Central memory CD8-positive, alpha-beta T cell (primary cell): Measurements from ENCODE around the gene FKBP8.

Experiments used
- ATAC-seq: fragments of 150-1000 bp; cut with Tn5 transposase; replicated peaks from 2 replicates; pipeline ENCODE4 v1.10.0; 2022; ENCODE audit warnings: mild to moderate bottlenecking, moderate FRiP score, moderate number of reproducible peaks; ENCODE audit not compliant: poor library complexity, severe bottlenecking; ENCODE audit errors: extremely low read depth
- DNase-seq, 2 donors: peaks; one replicate each; pipeline ENCODE4 v3.0.0; 2021; ENCODE audit warnings: low spot score in 2 of 2
- H3K27ac Mint-ChIP-seq: one replicate; pipeline ENCODE4 v1.8.0; 2022; ENCODE audit warnings: low read depth, mild to moderate bottlenecking, moderate library complexity, mixed read lengths
- H3K27me3 Mint-ChIP-seq: one replicate; pipeline ENCODE4 v1.8.0; 2022; ENCODE audit warnings: mixed read lengths
- H3K36me3 Mint-ChIP-seq: one replicate; pipeline ENCODE4 v1.8.0; 2022; ENCODE audit warnings: mild to moderate bottlenecking, moderate library complexity, mixed read lengths; ENCODE audit not compliant: insufficient read depth
- H3K4me1 Mint-ChIP-seq: one replicate; pipeline ENCODE4 v1.8.0; 2022; ENCODE audit warnings: mixed read lengths
- H3K4me3 Mint-ChIP-seq: one replicate; pipeline ENCODE4 v1.8.0; 2022; ENCODE audit warnings: mild to moderate bottlenecking, moderate library complexity, mixed read lengths
- H3K9me3 Mint-ChIP-seq: one replicate; pipeline ENCODE4 v1.8.0; 2022; ENCODE audit warnings: mixed read lengths

FKBP8 gene

GRCh38 chr19:18513868-18514267 lies 29.5 kb downstream of the FKBP8 start:
- Mint-ChIP-seq H3K9me3 (no peaks in the 10 kb centered on the region), H3K27me3 (no peaks in the 10 kb centered on the region), H3K36me3 (peaks cover 8% of the 10 kb centered on the region), H3K4me1 (peaks cover 64% of the 10 kb centered on the region), H3K4me3 (no peak overlapping the region), H3K27ac (peak overlapping the region; percentile 80)
- DNase-seq (no peak), ATAC-seq (no peak)

- Mint-ChIP-seq H3K36me3 (peaks cover 16% of the 10 kb centered on the region), H3K27ac (no peak overlapping the region), H3K4me3 (no peak overlapping the region), H3K4me1 (peaks cover 71% of the 10 kb centered on the region), H3K27me3 (no peaks in the 10 kb centered on the region), H3K9me3 (no peaks in the 10 kb centered on the region)
- ATAC-seq (no peak), DNase-seq (no peak)
Measured at GRCh38 chr19:18510216-18510615, 33.2 kb downstream of the FKBP8 start.

GRCh38 chr19:18508585-18508984 lies 34.8 kb downstream of the FKBP8 start:
- H3K4me1 Mint-ChIP-seq: peaks cover 79% of the 10 kb centered on the region
- no peaks in the 10 kb centered on the region for H3K9me3 Mint-ChIP-seq
- no peaks in the 10 kb centered on the region for H3K27me3 Mint-ChIP-seq

GRCh38 chr19:18507727-18508440 lies 35.5 kb downstream of the FKBP8 start:
- DNase-seq: no peak
- Mint-ChIP-seq H3K27me3 (no peaks in the 10 kb centered on the region), H3K4me3 (peak overlapping the region; percentile 72), H3K4me1 (peaks cover 79% of the 10 kb centered on the region), H3K27ac (peak overlapping the region; percentile 87), H3K36me3 (peaks cover 19% of the 10 kb centered on the region), H3K9me3 (no peaks in the 10 kb centered on the region)
- no peak for ATAC-seq

More at GRCh38 chr19:18508585-18508984, 34.8 kb downstream of the FKBP8 start:
- ATAC-seq: no peak
- Mint-ChIP-seq H3K27ac (peak overlapping the region; percentile 87), H3K4me3 (no peak overlapping the region), H3K36me3 (peaks cover 20% of the 10 kb centered on the region)
- DNase-seq: no peak

- Mint-ChIP-seq H3K9me3 (no peaks in the 10 kb centered on the region), H3K36me3 (peaks cover 19% of the 10 kb centered on the region), H3K4me3 (peak overlapping the region; percentile 72), H3K4me1 (peaks cover 81% of the 10 kb centered on the region), H3K27ac (peak overlapping the region; percentile 87), H3K27me3 (no peaks in the 10 kb centered on the region)
- peak; percentile 51 for ATAC-seq
- DNase-seq: no peak
Measured at GRCh38 chr19:18507021-18507726, 36.2 kb downstream of the FKBP8 start.

- Mint-ChIP-seq H3K36me3 (peaks cover 23% of the 10 kb centered on the region), H3K27ac (peak overlapping the region; percentile 87), H3K27me3 (no peaks in the 10 kb centered on the region), H3K4me3 (peak overlapping the region; percentile 72), H3K4me1 (peaks cover 90% of the 10 kb centered on the region), H3K9me3 (no peaks in the 10 kb centered on the region)
- DNase-seq (no peak), ATAC-seq (peak; percentile 62)
Measured at GRCh38 chr19:18506101-18506930, 37.1 kb downstream of the FKBP8 start.

- Mint-ChIP-seq H3K4me3 (peak overlapping the region; percentile 72), H3K4me1 (peaks cover 98% of the 10 kb centered on the region), H3K36me3 (peaks cover 25% of the 10 kb centered on the region), H3K27me3 (no peaks in the 10 kb centered on the region), H3K9me3 (no peaks in the 10 kb centered on the region), H3K27ac (peak overlapping the region; percentile 87)
- ATAC-seq (no peak), DNase-seq (no peak)
Measured at GRCh38 chr19:18504886-18505610, 38.3 kb downstream of the FKBP8 start.

DNA sequence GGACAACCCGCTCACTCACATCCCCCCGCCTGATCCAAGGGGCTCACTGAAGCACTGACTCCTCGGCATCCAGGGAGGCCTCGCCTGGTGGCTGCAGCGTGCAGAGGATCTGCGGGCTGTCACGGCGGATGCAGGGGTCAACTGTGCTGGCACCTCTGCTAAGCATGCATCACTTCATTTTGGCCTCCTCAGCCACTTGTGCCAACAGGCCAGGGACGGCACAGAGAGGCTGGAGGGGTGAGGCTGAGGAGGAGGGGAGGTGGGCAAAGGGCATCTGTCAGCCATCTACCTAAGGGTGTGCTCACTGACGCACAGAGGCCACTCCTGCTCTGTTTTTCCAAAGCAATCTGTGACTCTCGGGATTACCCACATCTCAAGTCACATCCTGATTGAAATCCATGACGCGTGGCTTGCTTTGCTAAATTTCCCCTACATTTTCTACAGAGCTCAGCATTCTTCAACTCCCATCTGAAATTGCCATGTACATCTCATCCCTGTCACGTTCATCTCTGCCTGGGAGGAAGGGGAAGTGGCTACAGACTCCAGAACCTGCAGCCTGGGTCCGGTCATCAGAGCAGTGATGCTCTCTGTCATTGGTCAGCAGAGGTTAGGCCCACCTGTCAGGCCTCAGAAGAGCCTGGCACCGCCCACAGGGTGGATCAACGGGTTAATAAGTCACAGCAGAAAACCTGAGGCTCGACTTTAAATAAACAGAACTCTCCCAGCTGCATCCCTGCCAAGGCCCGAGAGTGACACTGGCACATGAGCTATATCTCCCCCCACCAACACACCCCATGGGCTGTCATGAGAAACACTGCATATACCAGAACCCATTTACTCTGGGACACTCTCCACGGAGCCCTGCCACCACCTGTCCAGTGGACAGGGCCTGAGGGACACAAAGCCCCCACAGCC lies 39.1 kb downstream of the FKBP8 start:
- Mint-ChIP-seq H3K27ac (peak overlapping the region; percentile 87), H3K36me3 (peaks cover 21% of the 10 kb centered on the region), H3K27me3 (no peaks in the 10 kb centered on the region), H3K9me3 (no peaks in the 10 kb centered on the region), H3K4me3 (peak overlapping the region; percentile 72), H3K4me1 (peaks cover 97% of the 10 kb centered on the region)
- no peak for ATAC-seq
- DNase-seq: no peak

DNA sequence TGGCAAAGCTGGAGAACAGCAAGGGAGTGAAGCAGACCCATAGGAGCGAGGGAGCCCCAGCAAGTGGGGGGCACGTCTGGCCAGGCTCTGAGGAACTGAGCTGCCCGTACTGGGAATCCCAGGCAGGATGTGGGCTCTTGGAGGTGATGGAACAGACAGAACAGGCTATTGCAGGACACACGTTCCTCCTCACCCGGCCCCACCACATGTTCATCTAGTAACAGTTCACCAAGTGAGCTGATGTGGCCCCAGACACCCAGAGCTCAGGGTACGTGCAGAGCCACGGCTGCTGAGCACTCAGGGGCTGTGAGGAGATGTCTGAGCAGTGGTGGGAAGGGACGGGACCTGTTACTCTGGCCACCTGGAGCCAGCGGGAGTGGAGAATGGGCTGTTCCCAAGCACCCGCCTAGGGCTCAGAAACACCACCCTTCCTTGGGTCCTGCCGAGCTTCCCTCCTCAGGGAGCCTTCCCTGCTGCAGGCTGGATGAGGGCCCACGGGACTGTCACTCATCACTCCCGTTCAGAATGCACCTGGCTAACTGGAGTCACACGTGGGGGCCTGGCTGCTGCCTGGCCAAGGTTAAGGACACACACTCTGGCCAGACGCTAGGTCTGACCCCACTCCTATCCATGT lies 39.9 kb downstream of the FKBP8 start:
- no peaks in the 10 kb centered on the region for H3K27me3 Mint-ChIP-seq
- H3K27ac Mint-ChIP-seq: peak overlapping the region; percentile 75
- peaks cover 21% of the 10 kb centered on the region for H3K36me3 Mint-ChIP-seq
- peaks cover 96% of the 10 kb centered on the region for H3K4me1 Mint-ChIP-seq
- no peaks in the 10 kb centered on the region for H3K9me3 Mint-ChIP-seq
- peak overlapping the region; percentile 52 for H3K4me3 Mint-ChIP-seq
- no peak for ATAC-seq
- DNase-seq: no peak

DNA sequence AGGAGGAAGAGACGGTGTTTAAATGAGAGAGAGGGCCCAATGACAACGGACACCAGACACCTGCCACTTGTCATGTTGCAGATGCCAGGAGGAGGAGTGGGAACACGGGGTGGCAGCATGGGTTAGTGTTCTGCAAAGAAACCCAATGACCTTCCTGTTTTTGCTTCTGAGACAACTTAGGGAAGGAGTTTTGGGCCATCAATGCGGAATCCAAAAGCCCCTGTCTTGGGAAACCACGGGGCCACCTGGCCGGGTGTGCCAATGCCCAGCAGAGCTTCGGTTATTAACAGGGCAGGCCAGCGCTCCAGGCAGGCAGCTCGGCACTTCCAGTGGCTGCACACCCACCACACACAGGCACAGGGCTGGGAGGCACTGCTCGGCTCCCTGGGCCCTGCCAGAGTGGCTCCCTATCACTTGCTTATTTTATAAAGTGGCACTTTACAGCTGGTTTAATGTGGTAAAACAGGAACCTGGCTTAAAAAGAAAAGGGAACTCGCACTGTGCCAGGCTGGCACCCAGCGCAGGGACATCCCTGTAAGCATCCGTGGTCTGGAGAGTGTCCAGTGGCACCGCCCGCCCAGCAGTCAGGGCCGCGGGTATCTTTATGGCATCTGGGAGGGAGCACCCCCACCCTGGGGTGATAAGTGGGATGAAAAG lies 40.6 kb downstream of the FKBP8 start:
- H3K4me3 Mint-ChIP-seq: peak overlapping the region; percentile 52
- H3K27me3 Mint-ChIP-seq: no peaks in the 10 kb centered on the region
- DNase-seq (no peak), ATAC-seq (no peak)
- H3K9me3 Mint-ChIP-seq: no peaks in the 10 kb centered on the region
- peak overlapping the region; percentile 75 for H3K27ac Mint-ChIP-seq
- H3K4me1 Mint-ChIP-seq: peaks cover 90% of the 10 kb centered on the region
- peaks cover 21% of the 10 kb centered on the region for H3K36me3 Mint-ChIP-seq

DNA sequence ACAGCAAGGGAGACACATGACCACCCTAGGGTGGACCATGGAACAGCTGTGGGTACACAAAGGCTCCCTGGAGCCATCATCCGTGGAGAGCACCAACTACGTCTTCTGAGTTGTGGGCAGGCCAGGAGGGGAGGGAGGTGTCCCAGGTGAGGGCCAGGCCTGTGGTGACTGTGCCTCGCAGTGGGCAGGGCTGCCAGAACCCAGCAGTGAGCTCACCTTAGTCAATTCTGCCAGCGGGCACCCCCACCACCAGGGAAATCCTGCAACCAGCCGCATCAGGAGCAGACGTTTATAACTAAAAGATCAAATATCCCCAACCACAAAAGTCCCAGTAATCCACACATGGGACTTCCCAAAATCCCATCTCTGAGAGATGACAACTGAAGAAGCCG lies 41.1 kb downstream of the FKBP8 start:
- H3K27ac Mint-ChIP-seq: peak overlapping the region; percentile 75
- peaks cover 18% of the 10 kb centered on the region for H3K36me3 Mint-ChIP-seq

More for the DNA sequence above, 41.1 kb downstream of the FKBP8 start:
- no peaks in the 10 kb centered on the region for H3K9me3 Mint-ChIP-seq
- DNase-seq: no peak
- ATAC-seq: no peak
- no peaks in the 10 kb centered on the region for H3K27me3 Mint-ChIP-seq
- peaks cover 87% of the 10 kb centered on the region for H3K4me1 Mint-ChIP-seq
- H3K4me3 Mint-ChIP-seq: peak overlapping the region; percentile 43
